ENCODE measurements around the gene ZG16.

GRCh38 chr16:29766571-29766970, 11.5 kb upstream of the ZG16 start:
- TF ChIP-seq POLR2A (IDR thresholded peaks at IDR 0.05) (no peak), EP300 (IDR thresholded peaks at IDR 0.05) (no peak), CTCF (IDR thresholded peaks at IDR 0.05) (no peak)
